GM12872 (cell line): ENCODE measurements around the gene DLGAP4.

ENCODE experiments used
- TF ChIP-seq, protein P1 (sequence below): IDR thresholded peaks from 3 replicates; pipeline ENCODE4 v1.5.1; 2011; ENCODE audit warnings: low read depth, mild to moderate bottlenecking, low read length, moderate library complexity; ENCODE audit not compliant: insufficient read depth

The DLGAP4 gene

DNA sequence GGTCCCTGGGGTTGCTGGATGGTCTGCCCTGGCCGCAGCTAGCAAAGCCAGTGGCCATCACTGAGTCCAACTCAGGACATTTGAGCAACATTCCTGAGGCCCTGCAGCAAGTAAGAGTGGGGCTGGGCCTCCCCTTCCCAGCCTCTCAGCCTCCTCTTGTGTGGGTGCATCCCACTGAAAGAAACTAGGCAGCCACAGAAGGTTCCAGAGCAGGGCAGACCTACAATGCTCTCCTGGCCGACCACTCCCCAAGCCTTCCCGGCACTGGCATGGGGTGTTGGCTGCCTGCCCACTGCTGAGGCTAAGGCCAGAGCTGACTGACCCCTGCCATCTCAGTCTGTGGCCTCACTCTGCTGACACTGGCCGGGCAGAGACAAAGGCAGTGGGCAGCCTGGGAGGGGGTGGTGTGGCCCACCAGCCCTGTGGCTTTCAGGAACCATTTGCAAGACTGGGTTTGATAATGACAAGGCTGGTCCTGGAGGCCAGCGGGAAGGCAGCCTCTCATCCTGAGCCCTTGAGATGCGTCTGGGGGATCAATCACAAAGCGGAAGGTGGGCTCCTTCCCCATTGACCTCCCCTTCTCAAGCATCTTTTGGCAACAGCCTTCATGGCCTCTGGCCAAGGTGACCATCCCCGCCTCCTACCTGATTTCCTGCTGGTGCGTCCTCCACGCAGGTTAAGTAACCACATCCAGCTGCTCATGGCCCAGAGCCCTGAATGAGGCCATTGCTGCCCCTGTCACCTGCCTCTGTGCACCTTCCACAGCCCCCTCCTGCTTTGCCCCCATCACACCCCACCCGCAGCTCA is 9.6 kb downstream of the DLGAP4 start:
- TF ChIP-seq, protein P1, sequence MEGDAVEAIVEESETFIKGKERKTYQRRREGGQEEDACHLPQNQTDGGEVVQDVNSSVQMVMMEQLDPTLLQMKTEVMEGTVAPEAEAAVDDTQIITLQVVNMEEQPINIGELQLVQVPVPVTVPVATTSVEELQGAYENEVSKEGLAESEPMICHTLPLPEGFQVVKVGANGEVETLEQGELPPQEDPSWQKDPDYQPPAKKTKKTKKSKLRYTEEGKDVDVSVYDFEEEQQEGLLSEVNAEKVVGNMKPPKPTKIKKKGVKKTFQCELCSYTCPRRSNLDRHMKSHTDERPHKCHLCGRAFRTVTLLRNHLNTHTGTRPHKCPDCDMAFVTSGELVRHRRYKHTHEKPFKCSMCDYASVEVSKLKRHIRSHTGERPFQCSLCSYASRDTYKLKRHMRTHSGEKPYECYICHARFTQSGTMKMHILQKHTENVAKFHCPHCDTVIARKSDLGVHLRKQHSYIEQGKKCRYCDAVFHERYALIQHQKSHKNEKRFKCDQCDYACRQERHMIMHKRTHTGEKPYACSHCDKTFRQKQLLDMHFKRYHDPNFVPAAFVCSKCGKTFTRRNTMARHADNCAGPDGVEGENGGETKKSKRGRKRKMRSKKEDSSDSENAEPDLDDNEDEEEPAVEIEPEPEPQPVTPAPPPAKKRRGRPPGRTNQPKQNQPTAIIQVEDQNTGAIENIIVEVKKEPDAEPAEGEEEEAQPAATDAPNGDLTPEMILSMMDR = no peak

DNA sequence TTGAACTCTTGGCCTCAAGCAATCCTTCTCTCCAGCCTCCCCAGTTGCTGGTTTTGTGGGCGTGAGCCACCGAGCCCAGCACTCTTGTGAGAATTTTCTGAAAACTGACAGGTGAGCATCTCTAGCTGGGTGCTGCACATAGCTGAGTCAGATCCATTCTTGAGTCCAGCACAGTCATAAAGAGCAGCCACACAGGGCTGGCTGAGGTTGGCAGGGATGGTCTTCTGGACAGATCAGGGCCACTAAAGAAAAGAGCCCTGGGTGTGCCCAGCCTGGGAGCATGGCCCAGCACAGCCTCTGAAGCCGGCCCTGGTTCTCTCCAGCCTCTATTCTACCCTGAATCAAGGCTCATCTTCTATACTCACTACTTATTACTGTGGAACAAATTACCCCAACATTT is 11.5 kb downstream of the DLGAP4 start:
- TF ChIP-seq, protein P1 = no peak

DNA sequence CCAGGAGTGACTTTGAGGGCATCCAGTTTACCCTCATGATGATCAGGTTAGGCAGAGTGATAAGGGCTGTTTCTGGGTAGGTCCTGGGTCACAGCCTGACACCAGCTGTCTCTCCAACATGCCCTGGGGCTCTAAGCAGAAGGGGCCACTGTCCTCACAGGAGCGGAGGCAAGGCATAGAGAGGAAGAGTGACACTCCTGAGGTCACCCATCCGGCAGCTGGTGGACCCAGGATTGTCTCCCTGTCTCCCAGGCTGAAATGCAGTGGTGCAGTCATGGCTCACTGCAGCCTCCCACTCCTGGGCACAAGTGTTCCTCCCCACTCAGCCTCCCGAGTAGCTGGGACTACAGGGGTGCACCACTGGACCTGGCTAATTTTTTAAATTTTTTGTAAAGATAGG is 12.0 kb downstream of the DLGAP4 start:
- TF ChIP-seq, protein P1 = no peak

DNA sequence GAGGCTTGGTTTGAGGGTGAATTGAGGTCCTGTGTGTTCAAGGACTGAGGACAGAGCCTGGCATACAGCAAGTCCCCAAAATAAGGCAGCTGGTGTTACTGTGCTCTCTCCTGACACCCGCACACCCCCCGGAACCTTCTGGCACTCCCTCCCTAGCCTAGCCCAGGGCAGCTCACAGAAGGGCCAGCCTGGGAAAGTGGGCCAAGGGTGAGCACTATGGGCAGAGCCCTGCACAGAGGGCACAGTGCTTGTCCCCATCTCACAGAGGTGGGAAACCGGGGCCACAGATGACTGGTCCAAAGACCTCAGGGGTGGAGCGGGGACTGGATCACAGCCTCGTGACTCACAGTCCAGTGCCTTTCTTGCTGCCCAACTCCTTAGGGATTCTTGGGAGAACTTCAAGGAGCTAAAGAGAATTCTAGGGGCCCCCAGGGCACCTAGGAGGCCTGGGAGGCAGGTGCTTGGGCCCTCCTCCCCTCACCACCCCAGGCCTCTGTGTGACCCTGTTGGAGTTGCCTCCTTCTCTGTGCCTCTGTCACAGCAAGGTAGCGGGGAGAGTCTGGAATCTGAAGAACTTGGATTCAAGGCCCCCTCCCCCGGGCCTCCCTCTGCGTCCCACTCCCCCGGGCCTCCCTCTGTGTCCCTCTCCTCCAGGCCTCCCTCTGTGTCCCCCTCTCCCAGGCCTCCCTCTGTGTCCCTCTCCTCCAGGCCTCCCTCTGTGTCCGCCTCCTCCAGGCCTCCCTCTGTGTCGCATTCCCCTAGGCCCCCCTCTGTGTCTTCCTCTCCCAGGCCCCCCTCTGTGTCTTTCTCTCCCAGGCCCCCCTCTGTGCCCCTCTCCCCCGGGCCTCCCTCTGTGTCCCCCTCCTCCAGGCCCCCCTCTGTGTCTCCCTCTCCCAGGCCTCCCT is 13.5 kb downstream of the DLGAP4 start:
- TF ChIP-seq, protein P1 = no peak

DNA sequence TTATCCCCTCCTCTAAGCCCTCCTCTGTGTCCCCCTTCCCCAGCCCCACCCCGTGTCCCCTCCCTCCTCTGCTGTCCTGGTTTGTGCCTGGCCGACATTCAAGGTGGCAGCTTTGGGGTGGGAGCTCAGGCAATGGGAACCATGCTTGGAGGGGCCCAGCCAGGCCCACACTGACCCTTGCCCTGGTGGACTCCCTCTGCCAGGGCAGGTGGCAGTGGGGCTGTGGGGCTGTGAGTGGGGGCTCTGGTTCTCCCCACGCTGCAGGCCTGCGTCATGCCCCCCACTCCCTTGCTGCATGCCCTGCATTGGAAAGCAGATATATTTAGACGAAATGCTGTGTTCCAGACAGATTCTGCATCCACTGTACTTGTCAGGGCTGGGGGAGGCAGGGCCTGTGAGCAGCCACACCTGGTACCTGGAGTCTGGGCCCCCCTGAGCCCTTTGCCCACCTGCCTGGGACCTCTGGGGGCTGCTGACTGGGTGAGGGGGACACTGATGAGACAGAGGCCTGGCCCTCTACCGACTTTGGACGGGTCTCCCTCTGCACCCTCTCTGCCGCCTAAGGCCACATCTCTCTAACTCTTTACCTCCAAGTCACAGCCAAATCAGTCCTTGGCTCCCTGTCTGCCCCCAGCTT is 14.2 kb downstream of the DLGAP4 start:
- TF ChIP-seq, protein P1 = no peak

DNA sequence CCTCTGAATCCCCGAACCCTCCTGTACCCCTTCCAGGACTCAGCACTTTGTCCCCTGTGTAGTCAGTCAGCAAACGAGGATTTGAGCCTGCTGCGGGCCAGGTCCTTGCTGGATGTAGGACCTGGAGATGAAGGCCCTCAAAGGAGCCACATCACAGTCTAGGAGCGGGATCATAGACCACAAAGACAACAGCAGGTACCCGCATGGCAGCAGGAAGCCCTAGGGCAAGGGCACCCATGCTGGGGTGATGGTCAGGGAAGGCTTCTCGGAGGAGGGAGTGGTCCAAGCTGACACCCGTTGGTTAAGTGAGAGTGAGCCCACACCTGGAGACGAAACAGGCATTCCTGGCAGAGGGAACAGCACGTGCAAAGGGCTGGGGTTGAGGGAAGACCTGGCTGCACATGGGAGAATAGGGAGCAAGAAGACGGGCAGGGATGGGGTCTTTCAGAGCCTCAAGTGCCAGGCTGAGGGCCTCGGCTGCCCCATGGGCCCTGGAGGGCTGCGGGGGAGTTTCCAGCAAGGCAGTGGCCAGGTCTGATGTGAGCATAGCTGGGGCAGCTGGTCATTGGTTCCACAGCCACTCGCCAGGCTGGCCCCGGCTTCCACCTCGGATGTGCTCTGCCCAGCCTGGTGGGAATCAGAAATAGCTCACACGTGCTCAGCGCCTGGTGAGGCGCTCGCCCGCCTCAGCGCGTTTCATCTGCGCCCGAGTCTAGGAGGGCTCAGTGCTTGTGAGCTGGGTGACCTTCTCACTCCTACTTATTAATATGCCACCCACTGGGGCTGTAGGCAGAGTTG is 15.0 kb downstream of the DLGAP4 start:
- TF ChIP-seq, protein P1 = no peak

DNA sequence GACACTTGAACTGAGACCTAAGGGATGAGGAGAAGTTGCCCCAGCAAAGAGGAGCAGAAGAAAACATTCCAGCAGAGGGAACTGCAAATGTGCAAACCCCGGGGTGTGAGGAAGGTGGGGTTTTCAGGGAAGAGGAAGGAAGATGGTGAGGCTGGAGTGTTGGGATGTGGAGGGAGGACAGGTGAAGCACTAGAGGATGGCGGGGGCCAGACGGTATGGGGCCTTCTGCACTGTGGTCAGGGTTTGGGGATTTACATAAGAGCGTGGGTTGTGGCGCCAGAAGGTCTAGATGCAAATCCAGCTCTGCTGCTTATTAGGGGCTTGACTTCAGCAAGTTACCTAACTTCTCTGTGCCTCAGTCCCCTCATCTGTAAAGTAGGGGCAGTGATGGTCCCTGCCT is 16.0 kb downstream of the DLGAP4 start:
- TF ChIP-seq, protein P1 = no peak
